ENCODE data around the gene ENTHD1.
"Not testable (repeated sequence)": the region's sequence is repeated elsewhere in the genome, so short reads cannot be mapped to it uniquely, and the experiment has no call there.

The ENTHD1 gene

GRCh38 chr22:39897841-39898240 is 4.3 kb upstream of the ENTHD1 start:
- no peak for DNase-seq

GRCh38 chr22:39896313-39896996 is 2.9 kb upstream of the ENTHD1 start:
- DNase-seq: no peak

DNA sequence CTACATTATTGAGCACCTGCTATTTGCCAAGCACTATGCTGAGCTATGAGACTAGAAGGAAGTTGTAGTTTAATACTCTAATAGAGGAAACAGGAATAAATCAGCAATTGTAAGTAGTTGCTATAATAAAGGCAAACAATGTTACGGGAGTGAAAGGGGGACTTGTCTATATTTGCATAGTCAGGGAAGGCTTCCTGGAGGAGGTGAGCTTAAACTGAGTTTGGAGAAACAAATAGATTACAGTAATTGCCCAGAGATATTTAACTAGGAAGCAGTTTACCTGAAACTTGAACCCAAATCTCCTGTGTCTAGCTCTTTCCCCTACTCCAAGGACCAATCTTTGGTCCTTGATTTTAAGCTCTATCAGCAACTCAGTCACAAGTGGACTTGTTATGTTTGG is 2.1 kb upstream of the ENTHD1 start:
- DNase-seq: no peak

DNA sequence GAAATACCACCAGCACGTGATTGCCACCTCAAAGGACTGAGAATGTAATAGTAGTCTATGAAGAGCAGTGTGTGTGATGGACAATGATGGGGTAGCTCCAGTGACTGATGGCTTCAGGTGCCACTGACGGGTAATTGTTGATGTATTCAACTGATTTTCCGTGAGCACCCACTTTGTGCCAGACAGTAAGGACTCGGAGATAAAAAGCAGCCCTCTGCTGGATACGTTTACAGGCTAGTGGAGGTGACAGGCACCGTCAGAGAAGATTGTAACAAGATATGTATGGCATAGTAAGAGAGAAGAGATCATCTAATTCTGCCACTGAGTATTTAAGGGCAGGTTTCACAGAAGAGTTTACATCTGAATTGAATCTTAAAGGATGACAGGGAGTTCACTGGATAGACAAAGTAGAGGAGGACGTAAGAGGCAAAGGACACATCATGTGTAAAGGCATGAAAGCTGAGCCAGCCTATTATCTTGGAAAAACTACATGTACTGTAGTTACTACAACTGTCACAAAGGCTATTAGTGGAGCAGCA is 1.1 kb upstream of the ENTHD1 start:
- no peak for DNase-seq

GRCh38 chr22:39889924-39890323 is 3.6 kb downstream of the ENTHD1 start:
- not testable (repeated sequence) for DNase-seq

GRCh38 chr22:39883057-39883456 is 10.5 kb downstream of the ENTHD1 start:
- DNase-seq: no peak

- DNase-seq: no peak
Measured at GRCh38 chr22:39880722-39881121, 12.8 kb downstream of the ENTHD1 start.

DNA sequence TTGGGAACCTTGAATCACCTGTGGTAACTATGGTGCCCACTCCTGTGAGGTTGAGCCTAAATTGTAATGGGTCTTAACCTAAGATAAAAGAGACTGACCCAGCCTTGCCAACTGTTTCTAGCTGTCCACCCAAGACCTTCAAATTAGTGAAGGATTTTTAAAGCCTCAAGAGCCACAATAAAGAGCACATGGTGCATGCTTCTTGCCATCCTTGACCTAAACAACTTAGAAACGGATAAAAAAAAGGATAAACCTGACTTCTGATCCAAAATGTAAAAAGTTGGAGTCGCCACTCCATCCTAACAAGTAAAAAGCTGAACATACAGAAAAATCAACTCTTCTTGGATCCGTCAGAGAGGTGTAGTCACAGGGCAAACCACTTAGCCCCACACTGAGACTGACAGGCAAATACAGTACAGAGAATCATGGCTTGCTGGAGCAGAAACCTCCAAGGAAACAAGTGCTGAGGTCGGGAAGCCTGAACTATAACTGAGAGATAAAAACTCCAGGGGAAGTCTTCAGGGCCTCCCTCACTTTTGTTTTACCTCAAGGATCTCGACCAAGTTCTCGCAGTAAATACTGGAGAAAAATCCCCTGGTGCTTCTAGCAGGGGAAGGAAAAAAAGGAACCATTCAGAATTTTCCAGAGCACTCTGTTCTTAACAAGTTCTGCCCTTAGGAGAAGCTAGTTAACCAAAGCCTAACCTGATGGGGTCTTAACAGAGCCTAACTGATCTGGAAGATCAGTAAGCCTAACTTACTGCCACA is 16.3 kb downstream of the ENTHD1 start:
- DNase-seq: no peak

GRCh38 chr22:39875176-39875885 is 18.2 kb downstream of the ENTHD1 start:
- DNase-seq: not testable (repeated sequence)

DNA sequence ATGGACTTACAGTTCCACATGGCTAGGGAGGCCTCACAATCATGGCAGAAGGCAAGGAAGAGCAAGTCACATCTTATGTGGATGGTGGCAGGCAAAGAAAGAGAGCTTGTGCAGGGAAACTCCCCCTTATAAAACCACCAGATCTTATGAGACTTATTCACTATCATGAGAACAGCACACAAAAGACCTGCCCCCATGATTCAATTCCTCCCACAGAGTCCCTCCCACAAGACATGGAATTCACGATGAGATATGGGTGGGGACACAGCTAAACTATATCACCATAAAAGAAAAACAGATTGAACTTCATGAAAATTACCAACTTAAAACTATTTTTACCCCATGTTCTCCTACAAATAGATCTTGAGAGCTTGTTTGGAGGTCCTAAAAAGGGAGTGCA is 19.6 kb downstream of the ENTHD1 start:
- no peak for DNase-seq

DNA sequence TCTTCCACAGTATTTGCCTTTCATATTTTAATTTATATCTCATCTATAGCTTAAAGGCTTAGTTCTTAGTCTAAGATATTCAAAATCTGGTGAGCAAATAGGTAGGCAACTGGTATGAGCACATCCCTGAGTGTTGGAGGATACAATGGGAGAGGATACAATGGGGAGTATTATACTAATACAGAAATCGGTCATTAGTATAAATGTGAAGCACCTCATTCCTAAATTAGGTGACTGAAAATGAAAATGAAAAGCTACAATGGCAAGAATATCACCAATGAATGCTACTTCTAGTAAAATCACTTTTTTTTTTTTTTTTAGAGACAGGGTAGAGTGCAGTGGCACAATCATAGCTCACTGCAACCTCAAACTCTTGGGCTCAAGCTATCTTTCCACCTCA is 21.0 kb downstream of the ENTHD1 start:
- no peak for DNase-seq

DNA sequence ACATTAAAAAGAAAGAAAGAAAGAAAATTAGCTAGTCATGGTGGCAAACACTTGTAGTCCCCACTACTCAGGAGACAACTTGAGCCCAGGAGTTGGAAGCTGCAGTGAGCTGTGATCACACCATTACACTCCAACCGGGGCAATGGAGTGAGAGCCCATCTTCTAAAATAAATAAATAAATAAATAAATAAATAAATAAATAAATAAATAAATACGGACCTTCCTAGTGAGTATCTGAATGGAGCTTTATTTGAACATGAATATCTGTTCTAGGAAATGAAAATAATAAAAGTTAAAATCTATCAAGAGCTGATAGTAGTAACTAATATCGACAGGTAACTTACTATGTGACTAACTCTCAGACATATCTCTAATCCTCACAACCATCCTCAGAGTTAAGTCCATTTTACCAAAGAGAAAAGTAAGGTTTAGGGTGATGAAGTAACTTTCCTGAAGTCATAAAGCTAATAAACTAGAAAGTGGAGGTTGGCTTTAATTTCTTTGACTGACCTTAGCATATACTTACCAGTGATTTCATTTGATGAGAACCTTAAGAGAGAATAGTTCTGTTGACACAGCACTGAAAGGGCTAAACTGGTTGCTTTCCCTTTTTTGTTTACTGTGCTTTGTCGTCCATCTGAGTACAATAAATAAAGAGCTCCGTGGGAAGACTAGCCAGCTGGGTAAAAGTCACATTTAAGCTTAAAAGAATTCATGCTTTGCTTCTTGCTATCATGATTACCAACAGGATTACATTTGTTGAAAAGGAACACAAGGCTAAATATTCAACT is 22.4 kb downstream of the ENTHD1 start:
- DNase-seq: no peak

GRCh38 chr22:39869797-39870196 is 23.8 kb downstream of the ENTHD1 start:
- DNase-seq: not testable (repeated sequence)

DNA sequence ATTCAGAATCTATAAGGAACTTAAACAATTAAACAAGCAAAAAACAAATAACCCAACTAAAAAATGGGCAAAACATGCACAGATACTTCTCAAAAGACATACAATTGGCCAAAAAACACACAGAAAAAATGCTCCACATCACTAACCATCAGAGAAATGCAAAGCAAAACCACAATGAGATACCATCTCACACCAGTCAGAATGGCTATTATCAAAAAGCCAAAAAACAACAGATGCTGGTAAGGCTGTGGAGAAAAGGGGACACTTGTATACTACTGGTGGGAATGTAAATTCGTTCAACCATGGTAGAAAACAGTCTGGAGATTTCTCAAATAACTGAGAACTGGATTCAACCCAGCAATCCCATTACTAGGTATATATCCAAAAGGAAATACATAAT is 24.8 kb downstream of the ENTHD1 start:
- DNase-seq: no peak

- no peak for DNase-seq
Measured at GRCh38 chr22:39859903-39860588, 33.5 kb downstream of the ENTHD1 start.

- DNase-seq: no peak
Measured at GRCh38 chr22:39856588-39856987, 37.0 kb downstream of the ENTHD1 start.

DNA sequence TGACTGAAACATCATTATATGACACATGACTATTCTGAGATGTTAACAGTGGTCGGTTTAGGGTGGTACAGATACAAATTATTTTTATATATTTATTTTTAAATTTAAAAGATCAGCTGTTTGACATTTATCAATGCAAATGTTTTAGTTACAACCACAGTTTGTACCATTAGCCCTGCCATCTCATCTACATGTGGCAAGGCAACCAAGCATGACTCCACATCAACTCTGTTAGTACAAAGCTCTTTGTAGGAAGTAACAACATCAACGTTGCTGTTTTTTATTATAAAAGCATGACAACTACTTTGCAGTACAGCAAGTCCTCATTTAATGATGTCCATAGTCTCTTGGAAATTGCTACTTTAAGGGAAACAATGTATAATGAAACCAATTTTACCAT is 40.8 kb downstream of the ENTHD1 start:
- DNase-seq: no peak

DNA sequence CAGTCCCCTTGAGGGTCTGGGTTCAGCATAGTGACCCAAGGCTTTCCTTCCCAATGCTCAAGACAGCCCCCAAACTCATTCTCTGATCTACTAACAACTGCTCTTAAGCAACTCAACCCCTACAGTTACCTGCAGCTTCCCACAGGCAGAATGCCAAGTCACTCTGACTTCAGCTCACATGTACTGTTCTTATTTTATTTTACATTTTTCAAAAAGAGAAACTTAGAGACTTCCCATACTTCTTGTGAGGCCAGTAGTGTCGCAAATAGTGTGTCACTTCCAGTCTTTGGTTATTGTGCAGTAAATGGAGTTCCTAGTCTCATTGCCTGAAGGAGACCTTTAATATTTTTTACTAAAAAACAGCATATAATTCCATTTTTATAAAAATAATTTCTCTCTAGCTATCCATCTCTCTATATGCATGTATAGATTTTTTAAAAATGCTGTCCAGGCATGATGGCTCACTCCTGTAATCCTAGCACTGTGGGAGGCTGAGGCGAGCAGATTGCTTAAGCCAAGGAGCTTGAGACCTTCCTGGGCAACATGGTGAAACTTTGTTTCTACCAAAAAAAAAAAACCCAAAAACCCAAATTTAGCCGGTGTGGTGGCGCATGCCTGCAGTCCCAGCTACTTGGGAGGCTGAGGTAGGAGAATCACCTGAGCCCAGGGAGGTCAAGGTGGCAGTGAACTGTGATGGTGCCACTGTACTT is 41.8 kb downstream of the ENTHD1 start:
- DNase-seq: no peak

DNA sequence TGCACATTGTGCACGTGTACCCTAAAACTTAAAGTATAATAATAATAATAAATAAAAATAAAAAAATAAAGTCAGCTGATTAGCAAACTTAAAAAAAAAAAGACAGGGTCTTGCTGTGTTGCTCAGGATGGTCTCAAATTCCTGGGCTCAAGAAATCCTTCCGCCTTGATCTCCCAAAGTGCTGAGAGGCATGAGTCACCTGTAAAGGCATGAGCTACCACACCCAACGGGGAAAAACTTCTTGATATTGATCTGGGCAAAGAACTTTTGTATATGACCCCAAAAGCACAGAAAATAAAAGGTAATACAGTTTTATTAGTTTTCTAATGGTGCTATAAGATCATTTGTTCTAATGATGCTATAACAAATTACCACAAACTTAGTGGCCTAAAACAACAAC is 46.1 kb downstream of the ENTHD1 start:
- DNase-seq: no peak

DNA sequence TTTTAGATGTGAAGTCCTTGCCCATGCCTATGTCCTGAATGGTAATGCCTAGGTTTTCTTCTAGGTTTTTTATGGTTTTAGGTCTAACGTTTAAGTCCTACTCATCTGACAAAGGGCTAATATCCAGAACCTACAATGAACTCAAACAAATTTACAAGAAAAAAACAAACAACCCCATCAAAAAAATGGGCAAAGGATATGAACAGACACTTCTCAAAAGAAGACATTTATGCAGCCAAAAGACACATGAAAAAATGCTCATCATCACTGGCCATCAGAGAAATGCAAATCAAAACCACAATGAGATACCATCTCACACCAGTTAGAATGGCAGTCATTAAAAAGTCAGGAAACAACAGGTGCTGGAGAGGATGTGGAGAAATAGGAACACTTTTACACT is 47.0 kb downstream of the ENTHD1 start:
- not testable (repeated sequence) for DNase-seq

- DNase-seq: no peak
Measured at GRCh38 chr22:39845529-39845928, 48.0 kb downstream of the ENTHD1 start.

All from NCI-H446 (cell line).